ENCODE results near the gene ZBED1. TPM values are rescaled to one million over a fixed set of nuclear protein-coding genes. Genes with fewer than 3 reads are reported as not detected.
"Not testable (repeated sequence)": the region's sequence is repeated elsewhere in the genome, so short reads cannot be mapped to it uniquely, and the experiment has no call there.

ZBED1 gene
- total and polyA plus RNA-seq, 8 donors = 11.9 to 39.5 (median 26.2) TPM

- no peak for ATAC-seq
- no peak for DNase-seq
- Histone ChIP-seq H3K4me1 (peaks cover 0 to 10% (median 9%) of the 10 kb centered on the region in 3 donors), H3K27me3 (no peaks in the 10 kb centered on the region), H3K4me3 (no peak overlapping the region), H3K9me3 (no peaks in the 10 kb centered on the region), H3K27ac (no peak overlapping the region), H3K36me3 (no peaks in the 10 kb centered on the region)
- no peak for FAIRE-seq
- WGBS, 2 donors = 40 to 58% methylated on average over 3 of the region's 3 CpGs
- TF ChIP-seq CTCF (IDR thresholded peaks at IDR 0.05) = no peak
- intact Hi-C loops (cut with DNase I) = no loop called here
These were observed 38.8 kb upstream of the ZBED1 start for GRCh38 chrX:2539586-2539985.

- TF ChIP-seq CTCF (IDR thresholded peaks at IDR 0.05) = no peak
- no peak for FAIRE-seq
- Histone ChIP-seq H3K27me3 (no peaks in the 10 kb centered on the region), H3K9me3 (no peaks in the 10 kb centered on the region), H3K4me3 (no peak overlapping the region), H3K27ac (no peak overlapping the region), H3K4me1 (peaks cover 0 to 6% (median 3%) of the 10 kb centered on the region in 3 donors), H3K36me3 (no peaks in the 10 kb centered on the region)
- no peak for DNase-seq
- no peak for ATAC-seq
- 59 to 63% methylated on average over 15 of the region's 15 CpGs for WGBS, 2 donors
- intact Hi-C loops (cut with DNase I) = no loop called here
These were observed 37.4 kb upstream of the ZBED1 start for GRCh38 chrX:2538031-2538757.

- H3K4me1 ChIP-seq = no peaks in the 10 kb centered on the region
- H3K9me3 ChIP-seq = no peaks in the 10 kb centered on the region
- ATAC-seq = no peak
- H3K27ac ChIP-seq = no peak overlapping the region
- 72 to 85% methylated on average over 5 of the region's 5 CpGs for WGBS, 2 donors
- no peak for TF ChIP-seq CTCF (IDR thresholded peaks at IDR 0.05)
- DNase-seq = no peak
- no peak for FAIRE-seq
- no peaks in the 10 kb centered on the region for H3K36me3 ChIP-seq
- no peaks in the 10 kb centered on the region for H3K27me3 ChIP-seq
- no peak overlapping the region for H3K4me3 ChIP-seq
- intact Hi-C loops (cut with DNase I) = no loop called here
These were observed 36.2 kb upstream of the ZBED1 start for GRCh38 chrX:2536974-2537373.

GRCh38 chrX:2536141-2536540 is 35.4 kb upstream of the ZBED1 start:
- Histone ChIP-seq H3K9me3 (no peaks in the 10 kb centered on the region), H3K27ac (no peak overlapping the region), H3K27me3 (no peaks in the 10 kb centered on the region), H3K4me1 (no peaks in the 10 kb centered on the region), H3K36me3 (no peaks in the 10 kb centered on the region), H3K4me3 (no peak overlapping the region)
- ATAC-seq (no peak), FAIRE-seq (no peak), DNase-seq (no peak)
- WGBS, 2 donors = 82 to 88% methylated on average over 7 of the region's 7 CpGs
- intact Hi-C loops (cut with DNase I) = no loop called here
- no peak for TF ChIP-seq CTCF (IDR thresholded peaks at IDR 0.05)

DNA sequence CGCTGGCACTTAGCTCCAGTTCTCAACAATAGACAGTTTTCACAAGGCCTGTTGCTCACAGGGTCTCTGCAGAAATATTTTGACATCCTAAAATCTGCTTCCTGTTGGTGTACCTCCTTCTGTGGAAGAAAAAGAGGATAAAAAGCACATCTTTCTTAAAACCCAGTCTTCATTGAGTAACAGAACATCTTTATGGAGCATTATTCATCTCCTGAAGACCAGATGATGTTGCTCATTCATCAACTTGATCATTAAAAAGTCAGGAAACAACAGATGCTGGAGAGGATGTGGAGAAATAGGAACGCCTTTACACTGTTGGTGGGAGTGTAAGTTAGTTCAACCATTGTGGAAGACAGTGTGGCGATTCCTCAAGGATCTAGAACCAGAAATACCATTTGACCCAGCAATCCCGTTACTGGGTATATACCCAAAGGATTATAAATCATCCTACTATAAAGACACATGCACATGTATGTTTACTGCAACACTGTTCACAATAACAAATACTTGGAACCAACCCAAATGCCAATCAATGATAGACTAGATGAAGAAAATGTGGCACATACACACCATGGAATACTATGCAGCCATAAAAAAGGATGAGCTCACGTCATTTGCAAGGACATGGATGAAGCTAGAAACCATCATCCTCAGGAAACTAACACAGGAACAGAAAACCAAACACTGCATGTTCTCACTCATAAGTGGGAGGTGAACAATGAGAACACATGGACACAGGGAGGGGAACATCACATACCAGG is 33.7 kb upstream of the ZBED1 start:
- intact Hi-C loops (cut with DNase I); H3K36me3 ChIP-seq; H3K4me3 ChIP-seq; H3K9me3 ChIP-seq; H3K4me1 ChIP-seq; H3K27me3 ChIP-seq; H3K27ac ChIP-seq; ATAC-seq; FAIRE-seq; DNase-seq: not testable (repeated sequence)
- 63 to 67% methylated on average over 5 of the region's 5 CpGs for WGBS, 2 donors
